B cell (primary cell): ENCODE data around the gene RNF7. TPM values are rescaled to one million over a fixed set of nuclear protein-coding genes. Genes with fewer than 3 reads are reported as not detected.

Experiments
- ATAC-seq: fragments of 200-7000 bp; cut with Tn5 transposase; one replicate; pipeline ENCODE4 v1.10.0; 2021; ENCODE audit warnings: low read depth, mild to moderate bottlenecking, moderate number of reproducible peaks, moderate library complexity
- CTCF ChIA-PET: fragments of 350-600 bp; sonication (Branson Sonifier 250); formaldehyde crosslinking; loops from one replicate; lab custom pipeline; 2021; ENCODE audit warnings: antibody characterized with exemption, inconsistent platforms; lab: Charles Lee
- POLR2A ChIA-PET: fragments of 350-600 bp; sonication (Branson Sonifier 250); formaldehyde crosslinking; loops from one replicate; lab custom pipeline; 2021; ENCODE audit warnings: antibody characterized with exemption; lab: Charles Lee
- DNase-seq: peaks from one replicate; pipeline ENCODE4 v3.0.0; 2013
- H2AFZ ChIP-seq: 2 replicates; pipeline ENCODE4 v1.6.1; 2012; ENCODE audit warnings: mild to moderate bottlenecking, low read depth, low read length; ENCODE audit not compliant: insufficient read depth, poor library complexity, severe bottlenecking
- H3K27ac ChIP-seq, 2 donors: 1 replicate in 1 of 2; 2 replicates in 1 of 2; pipeline ENCODE4 v1.5.1; 2012 to 2013; ENCODE audit warnings: low read length in 2 of 2, mild to moderate bottlenecking in 2 of 2, moderate library complexity in 1 of 2
- H3K27me3 ChIP-seq, 4 experiments: fragments of 200-600 bp in 1 of 4; sonication (generic) in 1 of 4; replicated peaks in 1 of 4; 1 replicate in 2 of 4; 2 replicates in 2 of 4; pipeline versions ENCODE4 v1.6.1 to v1.7.0; 2013 to 2016; ENCODE audit warnings: low read length in 3 of 4, mild to moderate bottlenecking in 2 of 4, mixed read lengths in 1 of 4, moderate library complexity in 1 of 4; ENCODE audit not compliant: insufficient read depth in 4 of 4, control insufficient read depth in 3 of 4; ENCODE audit errors: control extremely low read depth in 1 of 4
- H3K36me3 ChIP-seq, 2 experiments: replicated peaks in 1 of 2; 1 replicate in 1 of 2; 2 replicates in 1 of 2; pipeline versions ENCODE4 v1.6.1 to v1.7.1; 2013; ENCODE audit warnings: low read length in 1 of 2; ENCODE audit not compliant: insufficient read depth in 2 of 2, control insufficient read depth in 1 of 2; ENCODE audit errors: control extremely low read depth in 1 of 2, extremely low read depth in 1 of 2
- H3K4me1 ChIP-seq, 2 donors: fragments of 200-600 bp in 1 of 2; sonication (generic) in 1 of 2; 1 replicate in 1 of 2; 2 replicates in 1 of 2; pipeline versions ENCODE4 v1.5.1 to v1.6.1; 2013 to 2017; ENCODE audit warnings: low read length in 2 of 2; ENCODE audit not compliant: control insufficient read depth in 2 of 2, insufficient read depth in 2 of 2
- H3K4me2 ChIP-seq: replicated peaks from 2 replicates; pipeline ENCODE3; 2012; ENCODE audit warnings: mild to moderate bottlenecking, low read depth, low read length; ENCODE audit not compliant: poor library complexity, severe bottlenecking
- H3K4me3 ChIP-seq, 5 experiments: fragments of 200-600 bp in 1 of 5; sonication (generic) in 1 of 5; 1 replicate in 3 of 5; 2 replicates in 2 of 5; pipeline versions ENCODE4 v1.5.1 to v1.7.0; 2011 to 2016; ENCODE audit warnings: low read length in 4 of 5, mild to moderate bottlenecking in 4 of 5, low read depth in 2 of 5, control low read depth in 1 of 5, moderate library complexity in 1 of 5; ENCODE audit not compliant: insufficient read depth in 1 of 5; ENCODE audit errors: control extremely low read depth in 1 of 5, extremely low read depth in 1 of 5
- H3K79me2 ChIP-seq: fragments of 200-600 bp; sonication (generic); one replicate; pipeline ENCODE4 v1.6.0; 2016; ENCODE audit warnings: low read length; ENCODE audit not compliant: control insufficient read depth, insufficient read depth
- H3K9ac ChIP-seq: fragments of 200-600 bp; sonication (generic); 2 replicates; pipeline ENCODE4 v1.6.1; 2017; ENCODE audit warnings: mild to moderate bottlenecking, low read length, moderate library complexity
- H3K9me3 ChIP-seq, 3 donors: one replicate each; pipeline versions ENCODE4 v1.6.1 to v1.7.1; 2013; ENCODE audit warnings: low read length in 2 of 3; ENCODE audit not compliant: control insufficient read depth in 2 of 3, insufficient read depth in 1 of 3; ENCODE audit errors: control extremely low read depth in 1 of 3
- H4K20me1 ChIP-seq: 2 replicates; pipeline ENCODE4 v1.6.0; 2012; ENCODE audit warnings: mild to moderate bottlenecking, low read length; ENCODE audit not compliant: insufficient read depth, control insufficient read depth, poor library complexity, severe bottlenecking
- H3K27ac Mint-ChIP-seq: one replicate; pipeline ENCODE4 v1.8.0; 2021; ENCODE audit warnings: mixed read lengths
- H3K27me3 Mint-ChIP-seq: one replicate; pipeline ENCODE4 v1.8.0; 2021; ENCODE audit warnings: mixed read lengths
- H3K4me1 Mint-ChIP-seq: one replicate; pipeline ENCODE4 v1.8.0; 2021; ENCODE audit warnings: mixed read lengths
- H3K4me3 Mint-ChIP-seq: one replicate; pipeline ENCODE4 v1.8.0; 2021; ENCODE audit warnings: mixed read lengths
- H3K9me3 Mint-ChIP-seq: one replicate; pipeline ENCODE4 v1.8.0; 2022; ENCODE audit warnings: mixed read lengths; ENCODE audit not compliant: insufficient read depth
- EZH2 ChIP-seq: IDR thresholded peaks from 2 replicates; pipeline ENCODE4 v1.6.1; 2012; ENCODE audit warnings: borderline replicate concordance, low read depth, mild to moderate bottlenecking, moderate library complexity, low read length; ENCODE audit not compliant: insufficient read depth, poor library complexity, severe bottlenecking
- WGBS: methylation state at CpG from one replicate; pipeline ENCODE4 v1.1.5; 2013; ENCODE audit warnings: missing lambda C conversion rate; ENCODE audit not compliant: insufficient coverage; 5-methylcytosine and 5-hydroxymethylcytosine counted together
- intact Hi-C: fragments of 100-400 bp; cut with micrococcal nuclease; formaldehyde crosslinking; loops from one replicate; pipeline ENCODE4 v1.10.0; 2022
- polyA plus RNA-seq: library from polyadenylated mRNA; depleted of rRNA; stranded (reverse); fragments of >200 nt; gene quantifications from 2 replicates; pipeline ENCODE4 v1.2.3, GENCODE V29; 2012
- total RNA-seq, 2 donors: library from RNA; stranded (reverse); fragments of 120-200 nt in 1 of 2; gene quantifications; 1 replicate in 1 of 2; 2 replicates in 1 of 2; pipeline versions ENCODE4 v1.2.3 to v1.2.4, GENCODE V29; 2013 to 2022
- TF ChIP-seq, protein P1 (sequence below): fragments of 200-600 bp; IDR thresholded peaks from one replicate; pipeline ENCODE4 v1.8.0; 2022; ENCODE audit warnings: antibody characterized with exemption, mild to moderate bottlenecking

Gene RNF7
- total and polyA plus RNA-seq, 2 donors (not counting 1 experiment from before 2014, with no cell fraction given), result 38.0 to 40.9 TPM

- intact Hi-C loops, result no loop called here
- POLR2A ChIA-PET, result no interaction called here
- H3K9ac ChIP-seq, result no peak overlapping the region
- no peaks in the 10 kb centered on the region for H4K20me1 ChIP-seq
- H3K4me1 Mint-ChIP-seq, result no peaks in the 10 kb centered on the region
- H3K4me2 ChIP-seq, result no peak overlapping the region
- no peaks in the 10 kb centered on the region for H3K9me3 ChIP-seq
- no peaks in the 10 kb centered on the region for H3K27me3 ChIP-seq
- DNase-seq (no peak), ATAC-seq (no peak)
- no peak overlapping the region for H3K4me3 ChIP-seq
- WGBS, result 83% methylated on average over 1 of the region's 1 CpG
- H3K4me3 Mint-ChIP-seq, result no peak overlapping the region
- no peak overlapping the region for H3K27ac Mint-ChIP-seq
- TF ChIP-seq, protein P1, sequence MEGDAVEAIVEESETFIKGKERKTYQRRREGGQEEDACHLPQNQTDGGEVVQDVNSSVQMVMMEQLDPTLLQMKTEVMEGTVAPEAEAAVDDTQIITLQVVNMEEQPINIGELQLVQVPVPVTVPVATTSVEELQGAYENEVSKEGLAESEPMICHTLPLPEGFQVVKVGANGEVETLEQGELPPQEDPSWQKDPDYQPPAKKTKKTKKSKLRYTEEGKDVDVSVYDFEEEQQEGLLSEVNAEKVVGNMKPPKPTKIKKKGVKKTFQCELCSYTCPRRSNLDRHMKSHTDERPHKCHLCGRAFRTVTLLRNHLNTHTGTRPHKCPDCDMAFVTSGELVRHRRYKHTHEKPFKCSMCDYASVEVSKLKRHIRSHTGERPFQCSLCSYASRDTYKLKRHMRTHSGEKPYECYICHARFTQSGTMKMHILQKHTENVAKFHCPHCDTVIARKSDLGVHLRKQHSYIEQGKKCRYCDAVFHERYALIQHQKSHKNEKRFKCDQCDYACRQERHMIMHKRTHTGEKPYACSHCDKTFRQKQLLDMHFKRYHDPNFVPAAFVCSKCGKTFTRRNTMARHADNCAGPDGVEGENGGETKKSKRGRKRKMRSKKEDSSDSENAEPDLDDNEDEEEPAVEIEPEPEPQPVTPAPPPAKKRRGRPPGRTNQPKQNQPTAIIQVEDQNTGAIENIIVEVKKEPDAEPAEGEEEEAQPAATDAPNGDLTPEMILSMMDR, result no peak
- TF ChIP-seq EZH2, result no peak
- no peaks in the 10 kb centered on the region for H3K79me2 ChIP-seq
- no peaks in the 10 kb centered on the region for H3K36me3 ChIP-seq
- peaks cover 5% of the 10 kb centered on the region for H3K9me3 Mint-ChIP-seq
- H3K27ac ChIP-seq, result no peak overlapping the region
- CTCF ChIA-PET, result no interaction called here
- no peaks in the 10 kb centered on the region for H3K4me1 ChIP-seq
- H3K27me3 Mint-ChIP-seq, result no peaks in the 10 kb centered on the region
- H2AFZ ChIP-seq, result no peak overlapping the region
These were observed 41.6 kb downstream of the RNF7 start for GRCh38 chr3:141779667-141780066.

GRCh38 chr3:141782386-141782932, 44.4 kb downstream of the RNF7 start:
- intact Hi-C loops, result no loop called here
- H4K20me1 ChIP-seq, result no peaks in the 10 kb centered on the region
- no peaks in the 10 kb centered on the region for H3K9me3 ChIP-seq
- no peaks in the 10 kb centered on the region for H3K27me3 ChIP-seq
- TF ChIP-seq, protein P1, result no peak
- TF ChIP-seq EZH2, result no peak
- H2AFZ ChIP-seq, result no peak overlapping the region
- ChIA-PET POLR2A (no interaction called here), CTCF (no interaction called here)
- H3K4me2 ChIP-seq, result no peak overlapping the region
- Mint-ChIP-seq H3K9me3 (peaks cover 5% of the 10 kb centered on the region), H3K27me3 (no peaks in the 10 kb centered on the region), H3K27ac (no peak overlapping the region), H3K4me3 (no peak overlapping the region), H3K4me1 (no peaks in the 10 kb centered on the region)
- H3K36me3 ChIP-seq, result no peaks in the 10 kb centered on the region
- no peaks in the 10 kb centered on the region for H3K4me1 ChIP-seq
- WGBS, result 75% methylated on average over 1 of the region's 4 CpGs
- no peak for DNase-seq
- no peak for ATAC-seq
- no peaks in the 10 kb centered on the region for H3K79me2 ChIP-seq
- H3K4me3 ChIP-seq, result no peak overlapping the region
- H3K9ac ChIP-seq, result no peak overlapping the region
- no peak overlapping the region for H3K27ac ChIP-seq
